ENCODE results near the gene CDK5R1.

DNA sequence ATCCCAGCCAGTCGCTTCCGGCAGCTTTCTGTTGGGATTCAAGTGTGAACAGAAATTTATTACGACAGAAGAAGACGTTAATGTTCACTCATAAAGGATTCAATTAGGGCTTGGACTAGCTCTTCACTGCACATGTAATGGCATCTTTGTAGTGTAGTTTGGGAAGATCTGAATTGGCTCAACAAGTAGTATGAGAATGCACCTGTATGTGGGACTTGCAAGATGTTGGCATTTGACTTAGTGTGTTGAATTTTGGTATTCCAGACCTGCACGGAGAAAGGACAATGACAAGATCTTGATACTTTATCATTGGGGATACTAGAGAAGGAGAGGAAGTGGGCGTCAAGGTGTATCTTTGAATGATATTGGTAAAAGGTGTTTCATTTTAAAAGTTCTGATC lies 41.3 kb upstream of the CDK5R1 start:
- TF ChIP-seq, protein P1, sequence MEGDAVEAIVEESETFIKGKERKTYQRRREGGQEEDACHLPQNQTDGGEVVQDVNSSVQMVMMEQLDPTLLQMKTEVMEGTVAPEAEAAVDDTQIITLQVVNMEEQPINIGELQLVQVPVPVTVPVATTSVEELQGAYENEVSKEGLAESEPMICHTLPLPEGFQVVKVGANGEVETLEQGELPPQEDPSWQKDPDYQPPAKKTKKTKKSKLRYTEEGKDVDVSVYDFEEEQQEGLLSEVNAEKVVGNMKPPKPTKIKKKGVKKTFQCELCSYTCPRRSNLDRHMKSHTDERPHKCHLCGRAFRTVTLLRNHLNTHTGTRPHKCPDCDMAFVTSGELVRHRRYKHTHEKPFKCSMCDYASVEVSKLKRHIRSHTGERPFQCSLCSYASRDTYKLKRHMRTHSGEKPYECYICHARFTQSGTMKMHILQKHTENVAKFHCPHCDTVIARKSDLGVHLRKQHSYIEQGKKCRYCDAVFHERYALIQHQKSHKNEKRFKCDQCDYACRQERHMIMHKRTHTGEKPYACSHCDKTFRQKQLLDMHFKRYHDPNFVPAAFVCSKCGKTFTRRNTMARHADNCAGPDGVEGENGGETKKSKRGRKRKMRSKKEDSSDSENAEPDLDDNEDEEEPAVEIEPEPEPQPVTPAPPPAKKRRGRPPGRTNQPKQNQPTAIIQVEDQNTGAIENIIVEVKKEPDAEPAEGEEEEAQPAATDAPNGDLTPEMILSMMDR (conservative IDR thresholded peaks at IDR 0.05; ENCODE audit: low read depth, low read length) = no peak
- no peak for TF ChIP-seq EZH2 (IDR thresholded peaks at IDR 0.05; ENCODE audit: borderline replicate concordance, low read depth, low read length, poor library complexity, severe bottlenecking)

Data from A673 (cell line).